Mucosa of stomach (tissue), 1 donor: ENCODE measurements around the gene MFGE8.
"Not testable (repeated sequence)": the region's sequence is repeated elsewhere in the genome, so short reads cannot be mapped to it uniquely, and the experiment has no call there.

ENCODE experiments used
- H3K27me3 ChIP-seq: one replicate; pipeline ENCODE4 v1.7.0; 2013; ENCODE audit warnings: mild to moderate bottlenecking, low read length; ENCODE audit not compliant: control insufficient read depth, insufficient read depth
- H3K36me3 ChIP-seq: one replicate; pipeline ENCODE4 v1.7.0; 2013; ENCODE audit warnings: low read length; ENCODE audit not compliant: control insufficient read depth, insufficient read depth
- H3K4me1 ChIP-seq: one replicate; pipeline ENCODE4 v1.7.0; 2013; ENCODE audit warnings: mild to moderate bottlenecking, low read length; ENCODE audit not compliant: control insufficient read depth, insufficient read depth
- H3K4me3 ChIP-seq: one replicate; pipeline ENCODE4 v1.7.0; 2013; ENCODE audit warnings: low read length
- H3K9ac ChIP-seq: one replicate; pipeline ENCODE4 v1.7.0; 2013; ENCODE audit warnings: mild to moderate bottlenecking, low read length, moderate library complexity
- H3K9me3 ChIP-seq: one replicate; pipeline ENCODE4 v1.7.0; 2013; ENCODE audit warnings: mild to moderate bottlenecking, low read length, moderate library complexity; ENCODE audit not compliant: control insufficient read depth
- donor health status: Pancreatic carcinoma.

Gene MFGE8

GRCh38 chr15:88932875-88933330, 19.7 kb upstream of the MFGE8 start:
- Histone ChIP-seq H3K4me3 (no peak overlapping the region), H3K36me3 (no peaks in the 10 kb centered on the region), H3K4me1 (no peaks in the 10 kb centered on the region), H3K27me3 (peaks cover 3% of the 10 kb centered on the region), H3K9ac (no peak overlapping the region), H3K9me3 (no peaks in the 10 kb centered on the region)

- no peak overlapping the region for H3K9ac ChIP-seq
- no peaks in the 10 kb centered on the region for H3K4me1 ChIP-seq
- H3K9me3 ChIP-seq, result no peaks in the 10 kb centered on the region
- peaks cover 3% of the 10 kb centered on the region for H3K27me3 ChIP-seq
- no peaks in the 10 kb centered on the region for H3K36me3 ChIP-seq
- no peak overlapping the region for H3K4me3 ChIP-seq
These were observed 19.2 kb upstream of the MFGE8 start for GRCh38 chr15:88932271-88932874.

GRCh38 chr15:88930579-88930978, 17.4 kb upstream of the MFGE8 start:
- peaks cover 3% of the 10 kb centered on the region for H3K27me3 ChIP-seq
- no peak overlapping the region for H3K4me3 ChIP-seq
- no peaks in the 10 kb centered on the region for H3K9me3 ChIP-seq
- H3K36me3 ChIP-seq, result no peaks in the 10 kb centered on the region
- no peaks in the 10 kb centered on the region for H3K4me1 ChIP-seq
- H3K9ac ChIP-seq, result no peak overlapping the region

GRCh38 chr15:88929358-88930098, 16.3 kb upstream of the MFGE8 start:
- not testable (repeated sequence) for H3K4me3 ChIP-seq, H3K36me3 ChIP-seq, H3K9ac ChIP-seq, H3K4me1 ChIP-seq, H3K9me3 ChIP-seq, H3K27me3 ChIP-seq

- not testable (repeated sequence) for H3K4me3 ChIP-seq, H3K4me1 ChIP-seq, H3K27me3 ChIP-seq, H3K9me3 ChIP-seq, H3K9ac ChIP-seq, H3K36me3 ChIP-seq
These were observed 15.0 kb upstream of the MFGE8 start for GRCh38 chr15:88928192-88928591.

GRCh38 chr15:88925648-88926047, 12.5 kb upstream of the MFGE8 start:
- H3K9me3 ChIP-seq, H3K9ac ChIP-seq, H3K27me3 ChIP-seq, H3K4me1 ChIP-seq, H3K4me3 ChIP-seq, H3K36me3 ChIP-seq: not testable (repeated sequence)

GRCh38 chr15:88920892-88921435, 7.8 kb upstream of the MFGE8 start:
- not testable (repeated sequence) for H3K36me3 ChIP-seq, H3K9ac ChIP-seq, H3K4me1 ChIP-seq, H3K4me3 ChIP-seq, H3K9me3 ChIP-seq, H3K27me3 ChIP-seq

- no peak overlapping the region for H3K9ac ChIP-seq
- no peaks in the 10 kb centered on the region for H3K27me3 ChIP-seq
- H3K9me3 ChIP-seq, result no peaks in the 10 kb centered on the region
- no peaks in the 10 kb centered on the region for H3K4me1 ChIP-seq
- no peaks in the 10 kb centered on the region for H3K36me3 ChIP-seq
- H3K4me3 ChIP-seq, result no peak overlapping the region
These were observed 7.2 kb upstream of the MFGE8 start for GRCh38 chr15:88920186-88920891.

- Histone ChIP-seq H3K4me1 (no peaks in the 10 kb centered on the region), H3K27me3 (no peaks in the 10 kb centered on the region), H3K36me3 (no peaks in the 10 kb centered on the region), H3K9me3 (no peaks in the 10 kb centered on the region), H3K9ac (no peak overlapping the region), H3K4me3 (no peak overlapping the region)
These were observed 5.6 kb upstream of the MFGE8 start for GRCh38 chr15:88918738-88919137.

GRCh38 chr15:88917760-88918159, 4.6 kb upstream of the MFGE8 start:
- no peaks in the 10 kb centered on the region for H3K27me3 ChIP-seq
- no peaks in the 10 kb centered on the region for H3K4me1 ChIP-seq
- H3K9me3 ChIP-seq, result no peaks in the 10 kb centered on the region
- no peaks in the 10 kb centered on the region for H3K36me3 ChIP-seq
- no peak overlapping the region for H3K4me3 ChIP-seq
- no peak overlapping the region for H3K9ac ChIP-seq

- Histone ChIP-seq H3K27me3 (peaks cover 4% of the 10 kb centered on the region), H3K4me3 (no peak overlapping the region), H3K4me1 (no peaks in the 10 kb centered on the region), H3K9me3 (no peaks in the 10 kb centered on the region), H3K36me3 (no peaks in the 10 kb centered on the region), H3K9ac (no peak overlapping the region)
These were observed 2.2 kb upstream of the MFGE8 start for GRCh38 chr15:88915354-88915753.

GRCh38 chr15:88913850-88914169, 631 bp upstream of the MFGE8 start:
- Histone ChIP-seq H3K27me3 (peaks cover 4% of the 10 kb centered on the region), H3K9me3 (no peaks in the 10 kb centered on the region), H3K9ac (no peak overlapping the region), H3K36me3 (no peaks in the 10 kb centered on the region), H3K4me3 (no peak overlapping the region), H3K4me1 (no peaks in the 10 kb centered on the region)
